Measurements from ENCODE around the gene VAMP2. TPM values are rescaled to one million over a fixed set of nuclear protein-coding genes. Genes with fewer than 3 reads are reported as not detected.

VAMP2 gene
- 6.0 and 6.1 TPM in 2 replicates for total RNA-seq

GRCh38 chr17:8162233-8162996 is at the start of gene VAMP2:
TSS of gene VAMP2 (minus strand) at chr17:8162948. CDS start at chr17:8162879, 69 bp downstream.

GRCh38 chr17:8209907-8210760 is 47.4 kb upstream of the VAMP2 start, which contains the start of gene AURKB:
TSS of gene AURKB (minus strand) at chr17:8210575. CDS start at chr17:8210224, 351 bp downstream.

GRCh38 chr17:8189711-8190477 is 27.1 kb upstream of the VAMP2 start, which contains the start of gene BORCS6:
TSS of gene BORCS6 (minus strand) at chr17:8190180. CDS start at chr17:8190140, 40 bp downstream.

GRCh38 chr17:8176197-8176940 is 13.6 kb upstream of the VAMP2 start, which contains the start of gene TMEM107:
TSS of gene TMEM107 (minus strand) at chr17:8176380. CDS start at chr17:8176286, 94 bp downstream.

GRCh38 chr17:8152112-8152775 is 10.5 kb downstream of the VAMP2 start, which contains the start of gene PER1:
TSS of gene PER1 (minus strand) at chr17:8152404. CDS start at chr17:8150706, 1,698 bp downstream.

GRCh38 chr17:8123695-8124349 is 38.9 kb downstream of the VAMP2 start, which contains the start of gene HES7:
TSS of gene HES7 (minus strand) at chr17:8124106. CDS start at chr17:8124084, 22 bp downstream.

GRCh38 chr17:8117980-8118768 is 44.6 kb downstream of the VAMP2 start, which contains the start of gene ALOXE3:
TSS of gene ALOXE3 (minus strand) at chr17:8118514. CDS start at chr17:8117990, 524 bp downstream.

Other genes starting within 250 kb of the VAMP2 start
- 2.5 TPM in 2 replicates for gene RNF227, start 246.7 kb downstream of the VAMP2 start, total RNA-seq
- gene KCNAB3, start 233.1 kb downstream of the VAMP2 start, total RNA-seq: 0.75 and 1.00 TPM in 2 replicates
- gene TRAPPC1, start 231.0 kb downstream of the VAMP2 start, total RNA-seq: 46.6 and 48.2 TPM in 2 replicates
- 27.2 and 44.9 TPM in 2 replicates for gene CNTROB, start 230.7 kb downstream of the VAMP2 start, total RNA-seq
- under 0.01 TPM in 2 replicates for gene GUCY2D, start 160.3 kb downstream of the VAMP2 start, total RNA-seq
- 0.12 TPM in 1 of 2 replicates, not detected in the other for gene ALOX15B, start 123.9 kb downstream of the VAMP2 start, total RNA-seq
- gene ALOX12B, start 75.2 kb downstream of the VAMP2 start, total RNA-seq: not detected in 2 replicates
- gene ALOXE3, start 44.4 kb downstream of the VAMP2 start, total RNA-seq: 0.25 and 0.55 TPM in 2 replicates
- gene HES7, start 38.8 kb downstream of the VAMP2 start, total RNA-seq: not detected in 2 replicates
- gene PER1, start 10.5 kb downstream of the VAMP2 start, total RNA-seq: 9.3 and 15.4 TPM in 2 replicates
- gene TMEM107, start 13.4 kb upstream of the VAMP2 start, total RNA-seq: 20.5 and 32.9 TPM in 2 replicates
- 11.0 and 14.9 TPM in 2 replicates for gene BORCS6, start 27.2 kb upstream of the VAMP2 start, total RNA-seq
- gene AURKB, start 47.6 kb upstream of the VAMP2 start, total RNA-seq: 19.1 and 69.5 TPM in 2 replicates
- gene CTC1, start 85.1 kb upstream of the VAMP2 start, total RNA-seq: 5.1 and 6.4 TPM in 2 replicates
- 22.7 and 41.8 TPM in 2 replicates for gene PFAS, start 86.3 kb upstream of the VAMP2 start, total RNA-seq
- 9.7 and 11.1 TPM in 2 replicates for gene RANGRF, start 125.7 kb upstream of the VAMP2 start, total RNA-seq
- gene SLC25A35, start 132.5 kb upstream of the VAMP2 start, total RNA-seq: 0.66 and 0.75 TPM in 2 replicates
- not detected in 2 replicates for gene ARHGEF15, start 147.3 kb upstream of the VAMP2 start, total RNA-seq
- not detected in 2 replicates for gene ODF4, start 176.9 kb upstream of the VAMP2 start, total RNA-seq
- 3,718 and 3,779 TPM in 2 replicates for gene RPL26, start 220.2 kb upstream of the VAMP2 start, total RNA-seq
- not detected in 2 replicates for gene RNF222, start 234.9 kb upstream of the VAMP2 start, total RNA-seq

Measured in uterine smooth muscle cell (primary cell).